H9 (cell line): ENCODE measurements around the gene RAI1. TPM values are rescaled to one million over a fixed set of nuclear protein-coding genes. Genes with fewer than 3 reads are reported as not detected.

Experiments used
- DNase-seq: peaks from one replicate; pipeline ENCODE4 v3.0.0-alpha.2; 2017
- H2AFZ ChIP-seq: one replicate; pipeline ENCODE4 v1.6.1; 2013; ENCODE audit warnings: mild to moderate bottlenecking, low read length, control low read depth, moderate library complexity
- H2AK5ac ChIP-seq: 2 replicates; pipeline ENCODE4 v1.6.1; 2013; ENCODE audit warnings: low read length, control low read depth, mixed read lengths; ENCODE audit not compliant: insufficient read length
- H2BK120ac ChIP-seq: one replicate; pipeline ENCODE4 v1.6.1; 2013; ENCODE audit warnings: low read depth, mild to moderate bottlenecking, low read length, control low read depth, inconsistent platforms; ENCODE audit not compliant: poor library complexity, severe bottlenecking
- H2BK12ac ChIP-seq: 2 replicates; pipeline ENCODE4 v1.6.1; 2013; ENCODE audit warnings: low read length, control low read depth, mixed read lengths, low read depth; ENCODE audit not compliant: insufficient read length
- H2BK15ac ChIP-seq: 2 replicates; pipeline ENCODE4 v1.6.1; 2013; ENCODE audit warnings: low read depth, low read length, control low read depth
- H2BK20ac ChIP-seq: one replicate; pipeline ENCODE4 v1.6.1; 2013; ENCODE audit warnings: low read depth, mild to moderate bottlenecking, low read length, control low read depth, inconsistent platforms; ENCODE audit not compliant: poor library complexity, severe bottlenecking
- H2BK5ac ChIP-seq: 2 replicates; pipeline ENCODE4 v1.6.1; 2013; ENCODE audit warnings: low read length, control low read depth, mixed read lengths; ENCODE audit not compliant: insufficient read length
- H3K14ac ChIP-seq: 2 replicates; pipeline ENCODE4 v1.6.1; 2013; ENCODE audit warnings: low read length, control low read depth; ENCODE audit not compliant: insufficient read depth
- H3K18ac ChIP-seq: 2 replicates; pipeline ENCODE4 v1.6.1; 2013; ENCODE audit warnings: low read depth, mild to moderate bottlenecking, mixed read lengths, low read length, control low read depth; ENCODE audit not compliant: insufficient read length
- H3K23ac ChIP-seq: 2 replicates; pipeline ENCODE4 v1.6.1; 2013; ENCODE audit warnings: low read length, control low read depth, mixed read lengths, low read depth; ENCODE audit not compliant: insufficient read length
- H3K23me2 ChIP-seq: 2 replicates; pipeline ENCODE4 v1.6.1; 2013; ENCODE audit warnings: low read depth, mild to moderate bottlenecking, mixed read lengths, low read length, control low read depth; ENCODE audit not compliant: insufficient read length, poor library complexity, severe bottlenecking
- H3K27ac ChIP-seq: 2 replicates; pipeline ENCODE4 v1.5.1; 2013; ENCODE audit warnings: low read length, control low read depth, mixed read lengths, low read depth; ENCODE audit not compliant: insufficient read length
- H3K27me3 ChIP-seq: 2 replicates; pipeline ENCODE4 v1.6.1; 2013; ENCODE audit warnings: low read length, control low read depth, inconsistent platforms; ENCODE audit not compliant: insufficient read depth
- H3K4ac ChIP-seq: 2 replicates; pipeline ENCODE4 v1.6.1; 2013; ENCODE audit warnings: low read depth, mild to moderate bottlenecking, control low read depth, inconsistent platforms, low read length, moderate library complexity
- H3K4me1 ChIP-seq: 2 replicates; pipeline ENCODE4 v1.6.1; 2013; ENCODE audit warnings: low read length, control low read depth, inconsistent platforms; ENCODE audit not compliant: insufficient read depth
- H3K4me2 ChIP-seq: 2 replicates; pipeline ENCODE4 v1.6.1; 2013; ENCODE audit warnings: low read length, control low read depth, mixed read lengths; ENCODE audit not compliant: insufficient read length, insufficient read depth
- H3K56ac ChIP-seq: 2 replicates; pipeline ENCODE4 v1.6.1; 2013; ENCODE audit warnings: low read depth, mild to moderate bottlenecking, mixed read lengths, low read length, control low read depth; ENCODE audit not compliant: insufficient read length
- H3K79me1 ChIP-seq: 2 replicates; pipeline ENCODE4 v1.6.1; 2013; ENCODE audit warnings: low read depth, mild to moderate bottlenecking, moderate library complexity, low read length, control low read depth, inconsistent platforms; ENCODE audit not compliant: insufficient read depth, poor library complexity, severe bottlenecking
- H3K79me2 ChIP-seq: 2 replicates; pipeline ENCODE4 v1.6.1; 2013; ENCODE audit warnings: low read length, control low read depth, inconsistent platforms; ENCODE audit not compliant: insufficient read depth
- H3K9ac ChIP-seq: 2 replicates; pipeline ENCODE4 v1.6.1; 2013; ENCODE audit warnings: low read length, control low read depth, mixed read lengths; ENCODE audit not compliant: insufficient read length; ENCODE audit errors: extremely low read depth
- H3K9me3 ChIP-seq: one replicate; pipeline ENCODE4 v1.6.1; 2013; ENCODE audit warnings: low read depth, low read length, inconsistent platforms; ENCODE audit not compliant: control insufficient read depth
- H3T11ph ChIP-seq: one replicate; pipeline ENCODE4 v1.6.1; 2013; ENCODE audit warnings: mild to moderate bottlenecking, low read length, control low read depth, inconsistent platforms
- H4K20me1 ChIP-seq: one replicate; pipeline ENCODE4 v1.6.1; 2013; ENCODE audit not compliant: control insufficient read depth, insufficient read length, insufficient read depth
- H4K5ac ChIP-seq: 2 replicates; pipeline ENCODE4 v1.6.1; 2013; ENCODE audit warnings: low read depth, mild to moderate bottlenecking, mixed read lengths, low read length, control low read depth; ENCODE audit not compliant: insufficient read length
- H4K8ac ChIP-seq: replicated peaks from 2 replicates; pipeline ENCODE4 v1.6.1; 2013; ENCODE audit warnings: low read length, control low read depth, mixed read lengths, low read depth; ENCODE audit not compliant: insufficient read length
- H4K91ac ChIP-seq: 2 replicates; pipeline ENCODE4 v1.6.1; 2013; ENCODE audit warnings: low read depth, mild to moderate bottlenecking, moderate library complexity, mixed read lengths, low read length, control low read depth; ENCODE audit not compliant: insufficient read length
- H3K27ac Mint-ChIP-seq, 3 experiments: 2 replicates in 2 of 3; 3 replicates in 1 of 3; pipeline ENCODE4 v1.8.0; 2020 to 2021; ENCODE audit warnings: mixed read lengths in 3 of 3, mild to moderate bottlenecking in 1 of 3, moderate library complexity in 1 of 3
- H3K27me3 Mint-ChIP-seq: 2 replicates; pipeline ENCODE4 v1.8.0; 2021; ENCODE audit warnings: low read depth, mild to moderate bottlenecking, moderate library complexity, mixed read lengths
- H3K36me3 Mint-ChIP-seq, 3 experiments: 2 replicates in 2 of 3; 3 replicates in 1 of 3; pipeline ENCODE4 v1.8.0; 2020 to 2021; ENCODE audit warnings: low read depth in 3 of 3, mixed read lengths in 3 of 3; ENCODE audit not compliant: insufficient read depth in 1 of 3
- H3K4me1 Mint-ChIP-seq, 2 experiments: 2 replicates each; pipeline ENCODE4 v1.8.0; 2020; ENCODE audit warnings: mixed read lengths in 2 of 2
- H3K4me3 Mint-ChIP-seq, 2 experiments: 2 replicates in 1 of 2; 3 replicates in 1 of 2; pipeline ENCODE4 v1.8.0; 2020 to 2021; ENCODE audit warnings: mild to moderate bottlenecking in 2 of 2, mixed read lengths in 2 of 2, moderate library complexity in 1 of 2
- H3K9me3 Mint-ChIP-seq, 2 experiments: 2 replicates in 1 of 2; 3 replicates in 1 of 2; pipeline ENCODE4 v1.8.0; 2020; ENCODE audit warnings: mild to moderate bottlenecking in 2 of 2, mixed read lengths in 2 of 2, moderate library complexity in 1 of 2
- CTCF ChIP-seq: fragments of 200-600 bp; sonication (generic); conservative IDR thresholded peaks from 3 replicates; pipeline ENCODE4 v1.8.0; 2021; ENCODE audit warnings: antibody characterized with exemption, mild to moderate bottlenecking
- WGBS: extraction: QIAGEN DNeasy Blood & Tissue Kit; methylation state at CpG from one replicate; pipeline ENCODE4 v1.1.7; 2013; ENCODE audit warnings: missing lambda C conversion rate, low lambda C conversion rate, mixed read lengths; ENCODE audit not compliant: insufficient read length; ENCODE audit errors: extremely low coverage; 5-methylcytosine and 5-hydroxymethylcytosine counted together
- total RNA-seq: library from RNA; stranded (reverse); gene quantifications from 2 replicates; pipeline ENCODE4 v1.2.1, GENCODE V29; 2021

The RAI1 gene
- total RNA-seq, 1 experiment from 2014 or later: 1.5 TPM

- Mint-ChIP-seq H3K4me3 (no peak overlapping the region), H3K27ac (no peak overlapping the region), H3K36me3 (no peaks in the 10 kb centered on the region), H3K4me1 (peaks cover 28 to 41% of the 10 kb centered on the region in 2 experiments), H3K27me3 (peaks cover 51% of the 10 kb centered on the region), H3K9me3 (no peaks in the 10 kb centered on the region; a peak in 1 of 5 replicates)
- Histone ChIP-seq H3K56ac (no peak overlapping the region), H3K27me3 (no peaks in the 10 kb centered on the region; the same call in 1 of the 2 replicates), H4K20me1 (no peaks in the 10 kb centered on the region), H2BK15ac (no peak overlapping the region), H2AFZ (no peak overlapping the region), H4K5ac (no peak overlapping the region), H3K23ac (no peak overlapping the region), H4K91ac (no peak overlapping the region), H3K27ac (no peak overlapping the region), H3K9ac (no peak overlapping the region), H3K4me2 (no peak overlapping the region), H2BK5ac (no peak overlapping the region), H3T11ph (no peak overlapping the region), H2BK120ac (no peak overlapping the region), H3K4ac (no peak overlapping the region), H3K23me2 (no peaks in the 10 kb centered on the region), H3K79me1 (no peaks in the 10 kb centered on the region), H4K8ac (no peak overlapping the region), H2BK12ac (no peak overlapping the region), H2AK5ac (no peak overlapping the region), H2BK20ac (no peak overlapping the region), H3K9me3 (no peaks in the 10 kb centered on the region), H3K18ac (no peak overlapping the region), H3K14ac (no peak overlapping the region; the same call in 1 of the 2 replicates), H3K79me2 (no peaks in the 10 kb centered on the region), H3K4me1 (peaks cover 3% of the 10 kb centered on the region; the same call in 1 of the 2 replicates)
- DNase-seq: no peak
- no CpG with 5 or more reads among the region's 12 CpGs for WGBS
- TF ChIP-seq CTCF: no peak
Observed at GRCh38 chr17:17795296-17795695, 114.0 kb downstream of the RAI1 start.
